HG03354 (cell line): ENCODE measurements around the gene CDIP1.

ENCODE experiments used
- ATAC-seq: cut with Tn5 transposase; IDR thresholded peaks from one replicate; pipeline ENCODE4 v1.9.1; 2021; ENCODE audit warnings: mild to moderate bottlenecking; ENCODE audit not compliant: unreplicated experiment, poor library complexity, severe bottlenecking

The CDIP1 gene

DNA sequence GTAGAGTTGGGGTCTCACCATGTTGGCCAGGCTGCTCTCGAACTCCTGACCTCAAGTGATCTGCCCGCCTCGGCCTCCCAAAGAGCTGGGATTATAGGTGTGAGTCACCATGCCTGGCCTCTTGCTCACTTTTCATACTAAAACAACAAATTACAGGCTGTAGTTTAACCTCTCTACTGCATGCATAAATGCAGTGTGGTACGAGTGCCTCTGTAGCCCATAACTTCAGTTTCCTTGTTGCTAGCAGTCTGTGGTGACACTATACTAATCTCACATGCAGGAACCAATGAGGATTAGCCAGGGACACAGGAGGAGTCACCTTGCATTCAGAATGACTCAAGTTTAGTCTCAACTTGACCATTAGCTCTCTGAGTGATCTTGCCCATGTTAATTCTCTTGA lies 42.3 kb downstream of the CDIP1 start:
- ATAC-seq = no peak

DNA sequence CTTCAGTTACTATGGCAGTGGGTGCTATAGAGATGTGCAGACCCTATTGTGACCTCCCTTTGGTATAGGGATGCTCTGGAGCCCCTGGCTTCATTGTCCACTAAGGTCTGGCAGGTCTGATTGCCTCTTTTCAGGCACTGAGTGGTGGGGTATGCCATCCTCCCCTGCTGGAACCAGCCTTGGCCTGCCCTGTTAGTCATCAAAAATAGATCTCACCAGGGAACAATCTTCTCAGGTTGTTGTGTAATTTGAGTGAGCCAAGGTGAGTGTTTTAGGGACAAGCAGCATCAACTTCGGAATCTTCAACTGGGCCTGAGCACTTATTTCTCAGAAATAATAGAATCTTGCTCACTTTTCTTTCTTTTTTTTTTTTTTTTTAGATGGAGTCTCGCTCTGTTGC lies 42.8 kb downstream of the CDIP1 start:
- no peak for ATAC-seq

DNA sequence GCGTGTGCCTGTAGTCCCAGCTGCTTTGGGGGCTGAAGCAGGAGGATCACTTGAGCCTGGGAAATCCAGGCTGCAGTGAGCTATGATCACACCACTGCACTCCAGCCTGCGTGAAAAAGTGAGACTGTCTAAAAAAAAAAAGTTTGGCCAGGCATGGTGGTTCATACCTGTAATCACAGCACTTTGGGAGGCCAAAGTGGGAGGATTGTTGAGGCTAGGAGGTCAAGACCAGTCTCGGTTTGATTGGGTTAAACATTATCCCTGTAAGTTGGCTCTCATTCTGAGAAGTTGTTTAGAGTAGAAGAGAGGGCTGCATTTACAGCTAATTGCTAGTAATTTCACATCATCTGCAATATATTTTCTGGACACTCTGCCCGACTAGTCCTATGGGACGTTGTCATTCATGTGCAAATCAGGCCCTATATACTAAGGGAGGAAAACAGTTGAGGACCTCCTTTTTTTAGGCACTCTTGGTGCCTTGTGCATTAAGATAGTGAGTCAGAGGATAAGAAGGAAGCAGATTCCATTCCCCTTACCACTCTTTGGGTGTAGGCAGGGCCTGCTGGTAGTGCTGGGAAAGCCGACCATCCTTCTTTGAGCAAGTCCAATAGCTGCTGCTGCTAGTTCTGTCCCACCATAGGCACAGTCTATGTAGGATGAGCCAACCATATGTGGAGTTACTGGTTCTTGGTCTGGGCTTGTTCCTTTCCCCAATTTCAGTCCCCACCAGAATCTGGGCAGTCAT lies 43.7 kb downstream of the CDIP1 start:
- no peak for ATAC-seq

DNA sequence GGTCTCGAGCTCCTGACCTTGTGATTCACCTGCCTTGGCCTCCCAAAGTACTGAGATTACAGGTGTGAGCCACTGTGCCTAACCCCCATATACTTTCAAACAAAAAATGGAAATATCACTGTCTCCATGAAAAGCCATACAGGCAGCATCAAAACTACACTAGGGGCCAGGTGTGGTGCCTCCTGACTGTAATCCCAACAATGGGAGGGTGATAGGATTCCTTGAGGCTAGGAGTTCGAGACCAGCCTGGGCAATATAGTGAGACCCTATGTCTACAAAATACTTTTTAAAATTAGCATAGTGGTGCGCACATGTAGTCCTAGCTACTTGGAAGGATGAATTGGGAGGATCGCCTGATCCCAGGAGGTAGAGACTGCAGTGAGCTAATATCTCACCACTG lies 46.7 kb downstream of the CDIP1 start:
- ATAC-seq = no peak

DNA sequence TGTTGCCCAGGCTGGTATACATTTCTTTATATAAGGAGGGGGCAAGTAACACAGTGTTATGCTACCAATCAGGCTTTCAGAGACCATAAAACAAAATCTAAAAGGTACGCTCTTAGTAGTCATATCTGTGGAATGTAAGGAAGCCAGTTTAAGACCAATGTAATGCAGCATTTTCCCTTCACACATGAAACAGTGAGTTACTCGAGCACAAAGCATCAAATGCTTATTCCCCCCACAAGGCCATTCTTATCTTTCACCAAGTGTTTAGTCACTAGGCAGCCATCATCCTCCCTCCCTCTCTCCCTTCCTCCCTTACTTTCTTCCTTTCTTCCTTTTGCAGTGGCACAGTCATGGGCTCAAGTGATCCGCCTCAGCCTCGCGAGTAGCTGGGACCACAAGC lies 49.5 kb downstream of the CDIP1 start:
- no peak for ATAC-seq

DNA sequence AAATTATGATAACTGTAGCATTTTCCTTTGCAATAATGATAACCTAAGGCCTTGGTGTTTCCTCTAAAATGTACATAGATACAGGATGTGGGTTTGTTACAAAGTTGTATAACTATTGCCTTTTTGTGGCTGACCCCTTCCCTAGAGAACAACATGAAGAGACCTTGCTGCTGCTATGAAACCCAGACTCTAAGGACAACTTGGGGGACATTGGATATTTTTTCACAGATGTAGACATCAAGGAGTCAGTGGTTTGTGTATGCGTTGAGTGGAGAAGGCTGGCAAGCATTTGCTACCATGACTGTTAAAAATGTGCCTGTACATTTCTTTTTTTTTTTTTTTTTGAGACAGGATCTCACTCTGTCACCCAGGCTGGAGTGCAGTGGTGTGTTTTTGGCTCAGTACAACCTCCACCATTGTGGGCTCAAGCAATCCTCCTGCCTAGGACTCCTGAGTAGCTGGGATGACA lies 50.0 kb downstream of the CDIP1 start:
- no peak for ATAC-seq

DNA sequence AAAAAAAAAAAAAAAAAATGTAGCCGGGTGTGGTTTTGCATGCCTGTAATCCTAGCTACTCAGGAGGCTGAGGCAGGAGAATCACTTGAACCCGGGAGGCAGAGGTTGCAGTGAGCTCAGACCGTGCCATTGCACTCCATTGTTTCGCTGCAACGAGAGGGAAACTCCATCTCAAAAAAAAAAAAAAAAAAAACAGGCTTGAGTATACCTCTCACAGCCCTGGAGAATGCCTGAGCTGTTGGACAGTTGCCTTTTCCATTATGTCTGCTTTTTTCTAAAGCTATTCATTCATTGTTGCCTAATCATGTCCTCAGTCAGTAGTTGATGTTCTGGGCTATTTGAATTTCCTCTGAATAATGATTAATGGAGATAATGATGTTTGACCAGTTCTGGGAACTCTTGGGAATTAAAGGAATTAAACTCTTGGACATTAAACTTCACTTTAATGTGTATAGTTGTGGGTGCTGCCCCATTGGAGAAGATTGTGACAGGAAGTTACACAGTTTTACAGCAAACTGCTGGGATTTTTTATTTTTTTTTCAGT lies 50.5 kb downstream of the CDIP1 start:
- ATAC-seq = no peak

DNA sequence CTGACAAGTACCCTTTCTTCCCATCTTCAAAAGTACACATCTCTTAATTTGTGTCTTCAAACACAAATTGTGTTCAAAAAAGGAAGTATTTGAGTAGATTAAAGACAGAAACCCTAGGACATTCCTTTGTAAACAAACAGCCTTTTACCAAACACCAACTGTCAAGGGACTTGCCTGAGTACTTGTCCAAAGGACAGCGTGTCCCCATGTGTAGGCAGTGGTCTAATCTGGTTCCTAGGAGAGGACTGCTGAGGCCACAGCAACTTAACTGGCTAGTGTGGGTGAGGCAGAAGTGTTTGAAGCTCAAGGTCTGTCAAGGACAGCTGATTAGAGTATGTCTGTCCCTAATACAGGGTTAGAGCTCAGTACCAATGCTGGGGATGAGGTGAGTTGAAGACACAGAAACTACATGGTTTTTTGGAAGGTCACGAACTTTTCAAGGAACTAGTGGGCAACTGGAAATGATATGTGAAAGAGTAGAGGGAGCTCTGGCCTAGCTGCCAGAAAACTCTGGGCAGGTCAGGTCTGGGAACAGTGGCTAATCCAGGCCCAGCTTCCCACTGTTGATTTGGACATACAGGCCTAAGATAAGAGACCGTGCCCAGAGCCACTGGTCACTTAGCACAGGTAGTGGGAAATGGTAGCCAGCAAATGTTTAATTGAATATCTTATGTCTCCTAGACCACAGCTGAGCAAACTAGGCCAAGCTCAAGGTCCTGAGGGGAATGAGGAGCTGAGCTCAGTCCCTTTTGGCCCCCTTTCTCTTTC lies 52.3 kb downstream of the CDIP1 start:
- ATAC-seq = no peak

DNA sequence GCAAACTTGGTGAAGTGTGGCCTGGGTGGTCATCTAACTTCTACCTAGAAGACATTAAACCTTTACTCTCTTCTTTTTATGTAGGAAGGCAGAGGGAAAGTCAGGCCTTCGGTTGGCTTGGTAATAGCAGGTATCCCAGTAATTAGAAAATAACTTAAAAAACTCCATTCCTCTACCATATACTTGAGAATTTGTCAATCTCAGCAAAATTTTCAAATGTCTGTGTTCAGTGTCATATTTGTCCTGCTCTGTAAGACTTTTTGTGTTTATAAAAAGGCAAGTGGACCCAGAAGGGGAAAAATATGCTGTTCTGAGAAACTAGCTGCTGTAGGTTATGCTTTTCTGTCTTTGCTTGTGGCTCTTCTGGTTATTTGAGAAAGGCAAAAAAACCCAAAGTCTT lies 56.6 kb downstream of the CDIP1 start:
- no peak for ATAC-seq

DNA sequence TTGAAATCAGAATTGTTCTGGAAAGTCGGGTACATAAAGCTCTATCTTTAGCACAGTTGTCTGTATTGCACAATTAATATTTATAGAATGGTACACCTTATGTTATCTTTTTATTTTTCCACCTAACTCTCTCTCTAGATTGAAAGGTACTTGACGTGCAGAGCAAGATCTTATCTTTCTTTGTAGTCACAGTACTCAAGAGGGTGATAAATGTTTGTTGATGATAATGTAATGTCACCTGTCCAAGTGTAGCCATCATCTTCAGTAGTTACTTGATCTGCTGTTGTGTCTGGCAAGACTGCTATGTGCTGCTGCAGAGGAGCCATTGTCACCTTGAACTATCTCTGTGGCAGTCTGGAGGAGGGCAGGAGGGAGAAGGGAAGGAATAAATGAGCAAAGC lies 57.0 kb downstream of the CDIP1 start:
- no peak for ATAC-seq

DNA sequence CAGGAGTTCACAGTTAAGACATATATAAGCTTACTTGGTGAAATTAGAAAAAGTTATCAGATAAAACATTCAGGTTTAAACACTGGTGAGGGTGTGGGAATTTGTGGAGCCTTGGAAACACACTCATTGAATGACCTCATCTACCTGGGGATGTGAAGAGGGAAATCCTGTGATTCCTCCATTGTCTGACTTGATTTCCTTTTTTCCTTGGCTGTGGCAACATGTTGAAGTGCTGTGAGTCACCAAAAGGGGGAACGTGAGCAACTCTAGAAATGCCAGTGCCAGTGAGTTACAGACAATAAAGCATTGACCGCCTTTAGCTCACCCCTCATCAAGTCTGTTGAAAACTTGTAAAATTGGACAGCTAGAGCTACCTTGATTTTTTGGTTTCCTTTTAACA lies 60.6 kb downstream of the CDIP1 start:
- no peak for ATAC-seq

DNA sequence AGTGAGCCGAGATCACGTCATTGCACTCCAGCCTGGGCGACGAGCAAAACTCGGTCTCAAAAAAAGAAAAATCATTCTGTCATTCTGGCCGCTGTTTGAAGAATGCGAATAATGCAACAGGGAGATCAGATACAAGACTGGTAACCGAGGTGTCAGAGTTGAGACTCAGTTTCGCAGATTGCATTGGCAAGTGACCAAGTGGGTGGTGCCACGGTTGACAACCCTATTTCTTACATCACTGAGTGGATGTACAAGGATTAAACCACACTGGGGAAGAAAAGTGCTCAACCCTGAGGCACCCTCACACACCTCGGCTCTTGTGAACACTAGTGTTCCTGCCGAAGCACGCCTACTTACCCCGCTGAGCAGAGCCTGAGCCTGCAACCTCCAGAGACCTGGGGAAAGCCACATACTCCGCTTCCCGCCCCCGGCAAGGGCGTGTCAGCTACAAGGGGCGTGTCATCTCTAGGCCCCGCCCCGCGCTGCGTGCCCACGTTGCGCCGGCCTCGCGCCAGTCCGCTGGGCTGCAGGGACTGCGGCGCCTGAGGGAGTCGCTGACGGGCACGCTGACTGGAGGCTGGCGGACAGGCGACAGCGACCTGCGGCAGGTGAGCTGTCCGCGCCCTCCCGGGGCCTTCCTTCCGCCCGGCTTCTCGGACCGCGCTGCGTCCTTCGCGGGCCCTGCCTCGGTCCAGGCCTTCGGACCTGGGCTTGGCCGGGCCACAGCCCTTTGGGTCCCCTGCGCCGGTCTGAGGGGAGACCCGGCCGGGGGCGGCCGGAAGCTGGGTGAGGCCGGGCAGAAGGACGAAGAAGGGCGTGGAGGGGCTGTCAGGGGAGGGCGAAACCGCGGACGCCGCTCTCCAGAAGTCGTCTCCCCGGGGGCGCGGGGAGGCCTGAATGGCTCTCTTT lies 62.4 kb downstream of the CDIP1 start, which contains the start of gene HMOX2:
TSS of gene HMOX2 (plus strand) at position 519 of the 909 bp plus-strand sequence. CDS start 29,127 bp downstream, outside the sequence.
- ATAC-seq = peak; percentile 79

DNA sequence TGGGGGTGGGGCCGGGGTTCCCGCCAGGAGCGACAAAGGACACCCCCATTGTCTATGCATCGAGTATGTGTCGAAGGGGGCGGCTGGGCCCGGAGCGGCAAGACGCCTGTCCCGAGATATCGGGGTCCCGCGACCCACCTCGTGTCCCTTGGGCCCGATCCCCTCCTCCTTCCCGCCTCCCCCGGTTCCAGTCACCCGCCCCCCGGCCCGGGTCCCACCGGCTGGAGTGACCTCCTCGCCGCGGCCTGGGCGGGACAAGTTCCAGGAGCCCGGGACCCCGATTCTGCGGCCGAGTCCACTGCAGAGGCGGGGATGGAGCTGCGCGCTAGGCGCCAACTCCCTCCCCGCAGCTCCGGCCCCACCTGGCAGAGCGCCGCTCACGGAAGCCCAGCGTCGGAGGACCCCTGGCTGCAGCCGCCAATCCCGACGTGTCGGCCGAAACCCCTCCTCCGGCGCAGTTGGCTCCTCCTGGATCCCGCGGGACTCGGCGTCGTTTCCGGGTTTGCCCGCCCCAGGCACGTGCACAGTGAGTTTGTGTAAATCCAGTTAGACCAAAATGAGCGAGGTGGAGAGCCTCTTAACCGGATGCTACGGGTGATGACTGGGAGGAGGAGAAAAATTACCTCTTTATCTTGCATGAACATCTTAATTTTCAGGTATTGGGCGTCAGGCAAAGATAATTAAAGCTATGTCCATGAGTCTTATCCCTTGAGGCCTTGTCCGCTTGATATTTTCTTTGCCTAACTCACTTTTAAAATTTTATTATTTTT lies 64.2 kb downstream of the CDIP1 start, which contains the start of gene NMRAL1:
TSS of gene NMRAL1 (minus strand) at position 434 of the 770 bp plus-strand sequence. CDS start 493 bp downstream, outside the sequence.
- peak; percentile 67 for ATAC-seq

DNA sequence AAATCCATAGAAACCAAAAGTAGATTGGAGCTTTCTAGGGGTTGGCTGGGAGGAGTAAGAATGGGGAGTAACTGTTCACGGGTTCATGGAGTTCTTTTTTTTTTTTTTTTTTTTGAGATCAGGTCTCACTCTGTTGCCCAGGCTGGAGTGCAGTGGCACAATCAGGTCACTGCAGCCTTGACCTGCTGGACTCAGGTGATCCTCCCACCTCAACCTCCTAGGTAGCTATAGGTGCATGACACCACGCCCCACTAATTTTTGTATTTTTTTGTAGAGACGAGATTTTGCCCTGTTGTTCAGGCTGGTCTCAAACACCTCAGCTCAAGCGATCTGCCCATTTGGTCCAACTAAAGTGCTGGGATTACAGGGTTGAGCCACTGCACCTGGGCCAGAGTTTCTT lies 65.7 kb downstream of the CDIP1 start:
- ATAC-seq = no peak

DNA sequence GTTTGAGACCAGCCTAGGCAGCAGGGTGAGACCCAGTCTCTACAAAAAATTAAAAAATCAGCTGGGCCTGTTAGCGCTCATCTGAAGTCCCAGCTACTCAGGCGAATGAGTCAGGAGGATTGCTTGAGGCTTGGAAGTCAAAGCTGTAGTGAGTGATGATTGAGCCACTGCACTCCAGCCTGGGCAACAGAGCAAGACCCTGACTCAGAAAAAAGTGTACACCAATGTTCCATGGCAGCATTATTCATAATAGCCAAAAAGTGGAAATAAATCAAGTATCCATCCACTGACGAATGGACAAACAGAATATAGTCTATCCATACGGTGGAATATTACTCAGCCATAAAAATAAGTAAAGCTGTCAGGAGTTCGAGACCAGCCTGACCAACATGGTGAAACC lies 66.7 kb downstream of the CDIP1 start:
- no peak for ATAC-seq

DNA sequence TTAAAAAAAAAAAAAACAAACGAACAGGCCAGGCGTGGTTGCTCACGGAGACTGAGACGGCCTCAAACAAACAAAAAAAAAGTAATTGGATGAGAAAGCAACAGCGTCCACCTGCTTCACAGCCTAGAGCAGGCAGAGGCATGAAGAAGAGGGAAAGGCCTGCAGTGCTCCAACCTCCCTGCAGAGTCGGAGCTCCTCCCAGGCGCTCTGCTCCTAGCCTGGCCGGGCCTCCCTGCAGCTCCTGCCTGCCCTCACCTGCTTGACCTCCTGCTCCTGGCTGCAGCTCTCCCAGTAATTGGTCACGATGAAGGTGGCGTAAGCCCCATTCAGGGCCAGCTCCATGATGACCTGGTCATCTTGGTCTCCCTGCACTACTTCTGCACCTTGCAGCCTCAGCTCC lies 69.6 kb downstream of the CDIP1 start:
- no peak for ATAC-seq

DNA sequence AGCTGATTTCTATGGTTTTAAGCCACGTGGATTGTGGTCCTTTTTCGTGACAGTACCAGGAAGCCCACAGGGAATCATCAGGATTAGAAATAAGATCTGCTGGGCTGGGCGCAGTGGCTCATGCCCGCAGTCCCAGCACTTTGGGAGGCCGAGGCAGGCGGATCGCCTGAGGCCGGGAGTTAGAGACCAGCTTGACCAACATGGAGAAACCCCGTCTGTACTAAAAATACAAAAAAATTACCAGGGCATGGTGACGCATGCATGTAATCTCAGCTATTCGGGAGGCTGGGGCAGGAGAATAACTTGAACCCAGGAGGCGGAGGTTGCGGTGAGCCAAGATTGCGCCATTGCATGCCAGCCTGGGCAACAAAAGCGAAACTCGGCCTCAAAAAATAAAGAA lies 70.7 kb downstream of the CDIP1 start:
- no peak for ATAC-seq

DNA sequence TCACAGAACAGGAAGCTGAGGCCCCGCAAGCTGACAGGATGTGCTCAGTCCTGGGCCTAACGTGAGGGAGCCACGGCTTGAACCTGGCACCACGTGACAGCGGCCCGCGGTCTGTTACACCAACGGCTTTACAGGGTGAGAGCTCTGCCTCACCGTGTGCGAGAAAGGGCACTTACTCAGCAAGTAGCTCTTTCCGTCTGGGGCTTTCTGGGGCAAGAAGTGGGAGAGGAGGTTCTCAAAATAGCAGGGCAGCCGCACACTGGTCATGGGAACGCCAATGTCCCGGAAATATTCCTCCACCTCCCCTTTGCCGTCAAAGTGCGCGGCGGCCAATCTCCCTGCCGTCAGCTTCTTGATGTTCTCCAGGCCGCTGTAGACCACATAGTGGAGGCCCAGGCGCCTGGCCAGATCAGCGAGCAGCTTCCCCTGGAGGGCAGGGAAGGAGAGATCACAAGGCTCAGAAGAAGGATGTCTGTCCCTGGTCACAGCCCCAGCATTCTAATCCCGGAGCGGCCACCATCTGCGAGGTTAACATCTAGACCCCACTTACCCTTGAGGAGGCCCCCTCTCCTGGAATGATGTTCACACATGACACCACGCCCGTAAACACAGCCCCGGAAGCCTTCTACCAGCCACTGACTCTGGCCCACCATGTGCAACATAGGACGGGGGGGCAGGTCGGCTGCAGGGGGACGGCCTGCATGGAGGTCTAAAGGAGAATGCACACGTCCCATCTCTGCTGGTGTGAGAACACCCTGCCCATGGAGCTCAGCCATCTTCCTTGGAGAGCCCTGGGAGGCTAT lies 72.4 kb downstream of the CDIP1 start:
- no peak for ATAC-seq
